K562 (cell line): Measurements from ENCODE around the gene STMN3. TPM values are rescaled to one million over a fixed set of nuclear protein-coding genes. Genes with fewer than 3 reads are reported as not detected.

Experiments used
- BHLHE40 ChIP-seq: IDR thresholded peaks from 2 replicates; pipeline ENCODE4 v1.6.1; 2011; ENCODE audit warnings: low read length, improper control_type of control experiment
- CBFA2T3 ChIP-seq: fragments of 450-650 bp; IDR thresholded peaks from 2 replicates; pipeline ENCODE4 v1.6.1; 2017
- CEBPB ChIP-seq: fragments of 450-650 bp; IDR thresholded peaks from 2 replicates; pipeline ENCODE4 v1.6.1; 2016; ENCODE audit warnings: missing genetic modification characterization, missing compliant biosample characterization
- FOXA3 ChIP-seq, 2 experiments: fragments of 450-650 bp in 1 of 2; sonication (generic) in 1 of 2; formaldehyde crosslinking; IDR thresholded peaks in 1 of 2; conservative IDR thresholded peaks in 1 of 2; 2 replicates each; pipeline versions ENCODE4 v1.4.0 to v1.8.0; 2020 to 2022; ENCODE audit warnings: mild to moderate bottlenecking in 2 of 2, missing genetic modification reagents in 1 of 2
- GTF2E2 ChIP-seq: fragments of 200-800 bp; sonication (Bioruptor generic); IDR thresholded peaks from 2 replicates; pipeline ENCODE4 v1.6.1; 2016; ENCODE audit warnings: missing genetic modification characterization, missing compliant biosample characterization
- HDAC2 ChIP-seq: fragments of 450-650 bp; IDR thresholded peaks from 2 replicates; pipeline ENCODE4 v1.6.1; 2016; ENCODE audit warnings: mild to moderate bottlenecking
- HEY1 ChIP-seq: fragments of 250-450 bp; sonication (Bioruptor Pico); IDR thresholded peaks from 2 replicates; pipeline ENCODE4 v1.5.0; 2020; ENCODE audit warnings: mild to moderate bottlenecking, moderate library complexity, borderline replicate concordance
- HLTF ChIP-seq: fragments of 450-650 bp; IDR thresholded peaks from 2 replicates; pipeline ENCODE4 v1.6.1; 2016
- HMG20A ChIP-seq: fragments of 450-650 bp; formaldehyde crosslinking; conservative IDR thresholded peaks from 2 replicates; pipeline ENCODE4 v1.4.0; 2020; ENCODE audit warnings: mild to moderate bottlenecking, mixed read lengths
- HNRNPUL1 ChIP-seq: fragments of 200-400 bp; formaldehyde crosslinking; IDR thresholded peaks from 2 replicates; pipeline ENCODE4 v1.6.1; 2017; ENCODE audit warnings: low read length
- NCOA1 ChIP-seq: fragments of 450-650 bp; IDR thresholded peaks from 2 replicates; pipeline ENCODE4 v1.6.1; 2016; ENCODE audit warnings: low read depth
- NFE2L1 ChIP-seq: fragments of 450-650 bp; IDR thresholded peaks from 2 replicates; pipeline ENCODE4 v1.6.1; 2016; ENCODE audit warnings: missing genetic modification characterization, low read depth, mild to moderate bottlenecking, missing compliant biosample characterization, moderate library complexity, borderline replicate concordance
- POLR2AphosphoS2 ChIP-seq: IDR thresholded peaks from 2 replicates; pipeline ENCODE4 v1.6.1; 2012; ENCODE audit warnings: low read length, improper control_type of control experiment
- SRF ChIP-seq, 2 experiments: fragments of 250-450, 450-650 bp in 1 of 2; sonication (Bioruptor Pico) in 1 of 2; sonication (generic) in 1 of 2; formaldehyde crosslinking; IDR thresholded peaks; 2 replicates each; pipeline versions ENCODE4 v1.5.0 to v1.5.1; 2020 to 2022; ENCODE audit warnings: mild to moderate bottlenecking in 1 of 2, missing genetic modification reagents in 1 of 2
- SRSF7 ChIP-seq: fragments of 200-400 bp; formaldehyde crosslinking; optimal IDR thresholded peaks from 2 replicates; pipeline ENCODE3; 2017; ENCODE audit warnings: mild to moderate bottlenecking, low read depth, low read length
- STAT5A ChIP-seq: IDR thresholded peaks from 2 replicates; pipeline ENCODE4 v1.6.1; 2012; ENCODE audit warnings: low read length, inconsistent platforms, borderline replicate concordance
- TCF7L2 ChIP-seq: fragments of 150-350 bp; IDR thresholded peaks from 2 replicates; pipeline ENCODE4 v1.6.1; 2016; ENCODE audit warnings: low read depth, mild to moderate bottlenecking, low read length, moderate library complexity
- TEAD4 ChIP-seq, 2 experiments: sonication (generic) in 1 of 2; formaldehyde crosslinking in 1 of 2; IDR thresholded peaks; 2 replicates each; pipeline versions ENCODE4 v1.6.1 to v1.8.0; 2012 to 2022; ENCODE audit warnings: borderline replicate concordance in 1 of 2, inconsistent platforms in 1 of 2, low read length in 1 of 2, mild to moderate bottlenecking in 1 of 2, missing genetic modification reagents in 1 of 2
- ZNF175 ChIP-seq: fragments of 200-800 bp; sonication (Bioruptor generic); IDR thresholded peaks from 2 replicates; pipeline ENCODE4 v1.6.1; 2016; ENCODE audit warnings: low read depth, mild to moderate bottlenecking, missing genetic modification characterization, missing compliant biosample characterization
- ZNF184 ChIP-seq: sonication (generic); formaldehyde crosslinking; IDR thresholded peaks from 2 replicates; pipeline ENCODE4 v1.5.0; 2020; ENCODE audit warnings: missing genetic modification reagents
- ZNF24 ChIP-seq: fragments of 450-650 bp; IDR thresholded peaks from 2 replicates; pipeline ENCODE4 v1.6.1; 2016
- ZNF717 ChIP-seq: fragments of 250-450 bp; sonication (Bioruptor Pico); IDR thresholded peaks from 2 replicates; pipeline ENCODE4 v1.5.0; 2021
- ZSCAN32 ChIP-seq: fragments of 450-650 bp; formaldehyde crosslinking; IDR thresholded peaks from 2 replicates; pipeline ENCODE4 v1.4.0; 2020; ENCODE audit warnings: mild to moderate bottlenecking, moderate library complexity
- polyA plus RNA-seq, 8 experiments: library from polyadenylated mRNA; depleted of rRNA in 4 of 8; stranded (reverse) in 5 of 8; unstranded in 3 of 8; fragments of >200 nt; fragmentation: Nextera tagmentation in 2 of 8; fragmentation: Illumina TruSeq in 1 of 8; extraction: Ambion mirVana in 2 of 8; extraction: Trizol in 1 of 8; gene quantifications; 2 replicates each; pipeline versions ENCODE4 v1.2.1 to v1.2.3, GENCODE V29; 2011 to 2014; ENCODE audit warnings: inconsistent platforms in 1 of 8, missing spikeins in 1 of 8
- total RNA-seq, 7 experiments: library from RNA; depleted of rRNA in 6 of 7; stranded (reverse); fragments of >200 nt in 6 of 7; fragmentation: Illumina TruSeq in 2 of 7; extraction: Trizol in 2 of 7; gene quantifications; 2 replicates each; pipeline versions ENCODE4 v1.2.1 to v1.2.3, GENCODE V29; 2011 to 2021; ENCODE audit warnings: low replicate concordance in 1 of 7
- TF ChIP-seq, protein P1 (sequence below): fragments of 450-650 bp; conservative IDR thresholded peaks from 2 replicates; pipeline ENCODE4 v1.6.1; 2016; ENCODE audit warnings: missing genetic modification characterization, low read depth, mild to moderate bottlenecking, missing compliant biosample characterization, moderate library complexity
- TF ChIP-seq, protein P2 (sequence below): fragments of 250-450 bp; sonication (Bioruptor Pico); IDR thresholded peaks from 2 replicates; pipeline ENCODE4 v1.4.0; 2020; ENCODE audit warnings: mild to moderate bottlenecking, moderate library complexity, borderline replicate concordance

Gene STMN3
- total and polyA plus RNA-seq, 9 of the 15 experiments (the other 6 are each of a cell fraction or from before 2014, with no cell fraction given): 0.70 to 65.6 (median 29.4) TPM

GRCh38 chr20:63641792-63642523, 11.3 kb downstream of the STMN3 start (continued):
- TF ChIP-seq HEY1 (CRISPR knock-in tag) (no peak), HLTF (no peak), TEAD4 (IDR thresholded peaks at IDR 0.05; ENCODE audit: low read length) (no peak), TEAD4 (CRISPR knock-in tag; IDR thresholded peaks at IDR 0.05; ENCODE audit: borderline replicate concordance) (0 out of 2 replicates have a peak, but pooled peaks have one; percentile 53), GTF2E2 (no peak), TCF7L2 (no peak), ZNF175 (CRISPR knock-in tag) (no peak), FOXA3 (CRISPR knock-in tag; conservative IDR thresholded peaks at IDR 0.05 in 1 of 2, IDR thresholded peaks at IDR 0.05 in 1 of 2) (no peak), STAT5A (no peak), ZNF184 (CRISPR knock-in tag) (no peak), ZNF717 (CRISPR knock-in tag) (no peak), NCOA1 (no peak), ZNF24 (no peak; the same call in 1 of the 2 replicates), SRF (CRISPR knock-in tag; IDR thresholded peaks at IDR 0.05) (no peak), NFE2L1 (tag) (no peak), SRSF7 (no peak), CEBPB (tag) (no peak), HNRNPUL1 (no peak), HMG20A (CRISPR knock-in tag) (no peak), BHLHE40 (peak; percentile 83), POLR2AphosphoS2 (no peak), CBFA2T3 (peak; percentile 53), ZSCAN32 (CRISPR knock-in tag) (no peak), HDAC2 (no peak)
- TF ChIP-seq, protein P1, sequence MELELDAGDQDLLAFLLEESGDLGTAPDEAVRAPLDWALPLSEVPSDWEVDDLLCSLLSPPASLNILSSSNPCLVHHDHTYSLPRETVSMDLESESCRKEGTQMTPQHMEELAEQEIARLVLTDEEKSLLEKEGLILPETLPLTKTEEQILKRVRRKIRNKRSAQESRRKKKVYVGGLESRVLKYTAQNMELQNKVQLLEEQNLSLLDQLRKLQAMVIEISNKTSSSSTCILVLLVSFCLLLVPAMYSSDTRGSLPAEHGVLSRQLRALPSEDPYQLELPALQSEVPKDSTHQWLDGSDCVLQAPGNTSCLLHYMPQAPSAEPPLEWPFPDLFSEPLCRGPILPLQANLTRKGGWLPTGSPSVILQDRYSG (tag): no peak
- TF ChIP-seq, protein P2, sequence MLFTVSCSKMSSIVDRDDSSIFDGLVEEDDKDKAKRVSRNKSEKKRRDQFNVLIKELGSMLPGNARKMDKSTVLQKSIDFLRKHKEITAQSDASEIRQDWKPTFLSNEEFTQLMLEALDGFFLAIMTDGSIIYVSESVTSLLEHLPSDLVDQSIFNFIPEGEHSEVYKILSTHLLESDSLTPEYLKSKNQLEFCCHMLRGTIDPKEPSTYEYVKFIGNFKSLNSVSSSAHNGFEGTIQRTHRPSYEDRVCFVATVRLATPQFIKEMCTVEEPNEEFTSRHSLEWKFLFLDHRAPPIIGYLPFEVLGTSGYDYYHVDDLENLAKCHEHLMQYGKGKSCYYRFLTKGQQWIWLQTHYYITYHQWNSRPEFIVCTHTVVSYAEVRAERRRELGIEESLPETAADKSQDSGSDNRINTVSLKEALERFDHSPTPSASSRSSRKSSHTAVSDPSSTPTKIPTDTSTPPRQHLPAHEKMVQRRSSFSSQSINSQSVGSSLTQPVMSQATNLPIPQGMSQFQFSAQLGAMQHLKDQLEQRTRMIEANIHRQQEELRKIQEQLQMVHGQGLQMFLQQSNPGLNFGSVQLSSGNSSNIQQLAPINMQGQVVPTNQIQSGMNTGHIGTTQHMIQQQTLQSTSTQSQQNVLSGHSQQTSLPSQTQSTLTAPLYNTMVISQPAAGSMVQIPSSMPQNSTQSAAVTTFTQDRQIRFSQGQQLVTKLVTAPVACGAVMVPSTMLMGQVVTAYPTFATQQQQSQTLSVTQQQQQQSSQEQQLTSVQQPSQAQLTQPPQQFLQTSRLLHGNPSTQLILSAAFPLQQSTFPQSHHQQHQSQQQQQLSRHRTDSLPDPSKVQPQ: no peak
